HG03045 (cell line): Measurements from ENCODE around the gene MMP14.

Source experiments
- ATAC-seq: cut with Tn5 transposase; IDR thresholded peaks from one replicate; pipeline ENCODE4 v1.9.1; 2021; ENCODE audit warnings: mild to moderate bottlenecking, moderate library complexity; ENCODE audit not compliant: unreplicated experiment

The MMP14 gene

DNA sequence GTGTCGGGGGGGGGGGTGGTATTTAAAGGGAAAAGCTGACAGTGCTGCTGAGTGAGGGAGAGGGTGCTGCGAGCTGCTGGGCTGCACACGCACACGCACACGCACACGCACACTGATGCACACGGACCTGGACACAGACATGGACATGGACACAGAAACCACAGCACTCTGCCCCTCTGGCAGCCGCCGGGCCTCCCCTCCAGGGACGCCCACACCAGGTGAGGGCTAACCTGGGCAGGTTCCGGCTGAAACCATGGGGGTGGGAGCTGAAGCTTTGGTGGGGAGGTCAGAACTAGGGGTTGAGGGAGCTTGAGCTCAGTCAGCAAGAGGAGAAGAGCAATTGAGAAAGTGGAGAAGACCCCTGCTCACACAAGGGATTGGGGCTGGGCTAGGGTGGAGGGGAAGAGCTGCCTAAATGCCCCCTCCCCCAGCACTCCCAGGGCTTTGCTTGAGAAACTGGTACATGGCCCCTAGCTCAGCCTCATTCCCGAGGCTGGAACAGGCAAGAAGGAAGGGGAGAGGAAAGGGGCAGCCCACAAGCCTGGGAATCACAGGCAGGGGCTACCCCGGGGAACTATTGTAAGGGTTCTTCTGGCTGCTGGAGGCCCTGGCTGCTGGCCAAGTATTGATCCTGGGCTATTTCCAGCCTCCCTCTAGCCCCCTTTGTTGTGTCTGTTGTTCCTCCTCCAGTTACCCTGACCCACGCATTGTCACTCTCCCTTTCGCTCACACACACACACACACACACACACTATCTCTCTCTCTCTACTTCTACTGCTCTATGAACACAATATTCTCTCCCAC, 47.0 kb downstream of the MMP14 start, which contains the start of gene REM2:
Gene REM2, plus strand, starts transcription at position 50 of the 804 bp plus-strand sequence. Its CDS starts 66 bp downstream, at position 116.
- ATAC-seq, result no peak

DNA sequence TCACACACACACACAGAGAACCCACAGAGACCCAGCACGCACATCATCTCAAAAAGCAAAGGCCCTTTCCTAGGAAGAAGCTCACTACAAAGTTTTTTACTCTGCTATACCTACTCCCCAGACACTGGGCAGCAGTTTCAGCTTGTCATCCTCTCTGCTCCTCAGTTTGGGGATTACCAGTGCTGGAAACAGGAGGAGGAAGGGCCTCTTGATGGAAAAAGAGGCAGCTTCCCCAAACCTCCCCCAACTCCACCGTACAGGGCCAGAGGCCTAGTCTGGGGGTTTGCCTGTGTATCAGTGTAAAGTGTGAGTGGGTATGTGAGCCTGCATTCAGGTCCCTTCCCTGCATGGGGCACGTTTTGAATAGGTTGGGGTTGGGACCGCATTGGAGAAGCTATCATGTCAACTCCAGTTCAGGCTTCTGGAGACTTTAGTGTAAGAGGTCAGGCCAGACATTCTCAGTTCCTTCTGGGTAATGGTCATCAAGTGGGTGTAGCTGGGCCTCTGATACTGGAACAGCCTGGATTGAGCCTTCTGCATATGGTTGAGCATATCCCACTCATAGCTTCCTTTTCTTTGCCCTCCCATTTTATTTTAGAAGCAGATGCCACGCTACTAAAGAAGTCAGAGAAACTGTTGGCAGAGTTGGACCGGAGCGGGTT, 47.8 kb downstream of the MMP14 start:
- no peak for ATAC-seq

DNA sequence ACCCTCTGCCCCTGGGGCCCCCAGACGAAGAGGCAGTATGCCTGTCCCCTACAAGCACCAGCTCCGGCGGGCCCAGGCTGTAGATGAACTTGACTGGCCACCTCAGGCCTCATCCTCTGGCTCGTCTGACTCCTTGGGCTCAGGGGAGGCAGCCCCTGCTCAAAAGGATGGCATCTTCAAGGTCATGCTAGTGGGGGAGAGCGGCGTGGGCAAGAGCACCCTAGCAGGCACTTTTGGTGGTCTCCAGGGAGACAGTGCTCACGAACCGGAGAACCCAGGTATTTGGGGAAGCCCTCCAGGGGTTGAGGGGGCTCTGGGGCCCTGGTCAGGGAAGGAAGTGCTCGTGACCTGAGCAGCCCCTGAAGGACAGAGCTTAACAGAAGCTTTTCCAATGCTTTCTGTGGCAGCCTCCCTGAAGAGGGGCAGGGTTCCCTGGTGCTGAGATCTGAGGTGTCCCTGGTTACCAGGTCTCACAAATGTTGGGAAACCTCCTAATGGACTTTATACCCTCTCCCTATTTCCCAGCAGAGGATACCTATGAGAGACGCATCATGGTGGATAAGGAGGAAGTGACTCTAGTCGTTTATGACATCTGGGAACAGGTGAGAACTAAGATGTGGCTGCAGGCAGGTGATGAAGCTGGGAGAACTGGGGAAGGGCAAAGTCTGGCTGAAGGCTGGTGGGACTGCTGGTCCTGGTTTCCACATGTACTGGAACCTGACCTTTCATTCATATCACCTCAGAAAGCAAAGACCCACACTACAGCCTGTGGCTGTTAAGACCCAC, 48.5 kb downstream of the MMP14 start:
- ATAC-seq, result no peak

DNA sequence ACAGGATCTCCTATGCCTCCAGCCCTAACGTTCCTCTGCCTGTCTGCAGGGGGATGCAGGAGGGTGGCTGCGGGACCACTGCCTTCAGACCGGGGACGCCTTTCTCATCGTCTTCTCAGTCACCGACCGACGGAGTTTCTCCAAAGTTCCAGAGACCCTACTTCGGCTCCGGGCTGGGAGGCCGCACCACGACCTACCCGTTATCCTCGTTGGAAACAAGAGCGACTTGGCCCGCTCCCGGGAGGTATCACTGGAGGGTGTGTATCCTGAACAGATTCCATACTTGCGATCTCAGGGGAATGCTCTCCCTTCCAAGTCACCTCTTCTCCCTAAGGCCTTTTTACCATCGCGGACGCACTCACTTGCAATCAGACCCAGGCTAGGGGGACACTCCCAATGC, 49.6 kb downstream of the MMP14 start:
- no peak for ATAC-seq

DNA sequence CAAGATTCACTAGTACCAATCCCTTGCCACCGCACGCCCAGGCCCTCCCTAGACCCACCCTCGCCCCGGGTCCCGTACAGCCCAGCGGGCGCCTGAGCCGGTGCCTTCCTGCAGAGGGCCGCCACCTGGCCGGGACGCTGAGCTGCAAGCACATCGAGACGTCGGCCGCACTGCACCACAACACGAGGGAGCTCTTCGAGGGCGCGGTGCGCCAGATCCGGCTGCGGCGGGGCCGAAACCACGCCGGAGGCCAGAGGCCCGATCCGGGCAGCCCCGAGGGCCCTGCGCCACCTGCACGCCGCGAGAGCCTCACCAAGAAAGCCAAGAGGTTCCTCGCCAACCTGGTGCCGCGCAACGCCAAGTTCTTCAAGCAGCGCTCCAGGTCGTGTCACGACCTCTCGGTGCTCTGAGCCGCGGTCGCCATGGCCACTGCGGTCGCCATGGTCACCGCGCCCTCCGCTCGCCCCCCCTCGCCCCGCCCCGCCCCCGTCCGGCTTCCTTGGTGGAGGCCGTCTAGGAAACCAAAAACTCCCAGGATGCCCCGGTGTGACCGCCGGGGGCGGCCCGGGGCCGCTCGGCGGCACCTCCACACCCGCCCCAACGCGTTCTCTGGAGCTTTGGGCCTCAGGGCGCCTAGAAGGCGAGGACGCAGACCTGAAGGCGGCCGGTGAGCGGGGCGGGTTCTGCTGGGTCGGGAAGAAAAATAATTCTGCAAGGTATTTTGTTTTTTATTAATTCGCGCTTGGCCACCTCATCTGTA, 50.3 kb downstream of the MMP14 start:
- peak; percentile 59 for ATAC-seq

DNA sequence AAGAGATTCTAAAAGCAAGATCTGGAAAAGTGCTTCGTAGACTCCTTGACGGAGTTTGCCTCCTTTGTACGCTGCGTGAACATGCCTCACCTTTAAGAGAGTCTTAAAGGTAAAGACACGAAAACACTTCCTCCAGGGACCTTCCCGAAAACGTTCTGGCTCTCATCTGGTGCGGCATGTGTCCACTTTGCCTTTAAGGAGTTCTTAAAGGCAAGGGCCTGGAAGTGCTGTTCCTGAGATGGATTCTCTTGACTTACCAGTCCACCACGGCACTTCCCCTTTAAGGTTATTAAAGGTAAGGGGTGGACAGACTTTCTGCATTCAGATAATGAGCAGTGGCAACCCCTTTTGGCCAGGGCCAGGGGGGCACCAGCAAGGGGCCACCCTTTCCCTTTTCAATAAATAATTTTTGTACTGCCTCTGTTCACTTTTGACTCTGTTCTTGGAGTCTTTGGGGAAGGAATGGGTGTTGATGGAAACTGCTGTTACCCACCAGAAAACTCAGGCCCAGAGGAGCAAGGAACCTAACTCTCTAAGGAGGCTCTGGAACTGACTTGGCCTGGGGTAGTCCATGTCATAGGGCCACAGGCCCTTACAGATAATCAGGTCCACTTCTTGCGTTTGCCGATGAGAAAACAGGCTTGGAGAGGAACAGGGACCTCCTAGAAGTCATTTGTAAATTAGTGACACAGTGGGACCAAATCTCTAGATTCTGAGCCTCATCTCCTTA, 51.0 kb downstream of the MMP14 start:
- ATAC-seq, result peak; percentile 48

DNA sequence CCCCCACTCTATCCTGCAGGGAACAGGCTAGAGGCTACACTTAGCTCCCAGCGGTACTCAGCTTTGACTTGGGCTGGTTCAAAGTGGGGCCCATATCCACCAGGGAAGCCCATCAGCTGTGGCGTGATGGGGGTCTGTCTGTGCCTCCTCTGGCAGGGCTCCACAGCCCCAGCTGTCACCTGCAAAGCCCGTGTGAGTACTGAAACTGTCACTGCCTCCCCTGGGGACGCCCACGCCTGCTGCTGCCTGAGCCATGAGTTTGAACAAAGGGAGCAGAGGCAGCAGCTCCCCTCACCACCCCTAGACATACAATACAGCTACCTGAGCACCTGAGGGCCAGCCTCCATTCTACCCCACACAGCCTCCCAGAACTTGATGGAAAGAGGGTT, 51.6 kb downstream of the MMP14 start:
- ATAC-seq, result peak; percentile 38

DNA sequence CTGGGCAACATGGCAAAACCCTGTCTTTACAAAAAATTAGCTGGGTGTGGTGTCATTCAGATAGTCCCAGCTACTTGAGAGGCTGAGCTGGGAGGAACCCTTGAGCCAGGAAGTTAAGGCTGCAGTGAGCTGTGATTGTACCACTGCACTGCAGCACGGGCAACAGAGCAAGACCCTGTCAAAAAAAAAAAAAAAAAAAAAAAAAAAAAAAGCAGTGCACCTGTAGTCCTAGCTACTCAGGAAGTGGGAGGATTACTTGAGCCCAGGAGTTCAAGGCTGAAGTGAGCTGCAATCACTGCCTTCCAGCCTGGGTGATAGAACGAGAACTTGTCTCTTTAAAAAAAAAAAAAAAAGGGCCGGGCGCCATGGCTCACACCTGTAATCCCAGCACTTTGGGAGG, 52.3 kb downstream of the MMP14 start:
- no peak for ATAC-seq

DNA sequence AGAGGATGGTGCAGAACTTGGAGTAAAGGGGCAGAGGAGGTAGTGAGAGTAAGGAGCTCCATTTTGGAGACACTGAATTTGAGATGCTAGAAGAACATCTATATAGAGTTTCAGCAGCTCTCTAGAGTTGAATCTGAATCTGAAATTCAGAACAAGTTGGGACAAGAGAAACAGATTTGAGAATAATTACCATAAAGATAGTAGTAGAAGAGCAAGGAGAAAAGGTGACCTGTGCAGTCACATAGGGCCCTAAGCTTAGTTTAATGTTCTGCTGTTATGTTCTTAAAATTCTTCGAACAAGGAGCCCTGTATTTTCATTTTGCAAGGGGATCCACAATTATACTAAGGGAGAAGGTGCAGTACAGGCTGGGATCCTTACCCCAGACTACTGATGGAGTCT, 54.0 kb downstream of the MMP14 start:
- no peak for ATAC-seq

DNA sequence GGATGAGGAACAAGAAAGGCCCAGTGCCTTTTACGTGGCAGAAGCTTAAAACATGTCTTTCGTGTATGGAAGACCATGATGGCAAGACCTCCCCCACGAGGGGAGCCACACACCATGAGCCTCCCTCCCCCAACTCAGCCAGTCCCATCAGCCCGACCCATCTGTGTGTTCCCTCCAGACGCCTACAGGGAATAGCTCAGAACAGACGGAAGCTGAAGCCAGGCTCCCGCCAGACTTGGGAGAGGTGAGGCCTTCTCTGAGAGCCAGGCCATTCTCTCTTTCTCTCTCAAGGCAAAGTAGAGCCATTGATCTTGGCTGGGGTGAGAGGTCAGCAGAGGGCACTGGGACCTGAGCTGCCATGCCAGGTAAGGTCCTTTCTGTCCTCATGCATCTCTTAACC, 56.1 kb downstream of the MMP14 start:
- no peak for ATAC-seq

DNA sequence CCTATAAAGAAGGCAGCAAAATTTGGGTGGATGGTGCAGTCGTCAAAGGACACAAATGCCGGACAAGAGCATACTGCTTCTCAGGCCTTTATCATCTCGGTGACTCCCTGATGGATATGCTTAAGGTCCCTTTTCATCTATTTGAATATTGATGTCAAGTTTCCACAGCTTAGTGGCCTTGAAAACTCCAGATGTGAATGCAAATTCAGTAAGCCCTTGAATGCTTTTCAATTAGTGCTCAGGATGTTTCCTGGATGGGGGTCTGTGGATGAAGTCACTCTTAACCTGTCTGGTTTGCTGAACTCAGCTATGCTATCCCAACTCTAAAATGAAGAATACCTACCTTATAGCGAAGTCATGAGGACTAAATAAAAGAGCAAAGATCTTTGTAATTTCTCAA, 57.3 kb downstream of the MMP14 start:
- ATAC-seq, result no peak

DNA sequence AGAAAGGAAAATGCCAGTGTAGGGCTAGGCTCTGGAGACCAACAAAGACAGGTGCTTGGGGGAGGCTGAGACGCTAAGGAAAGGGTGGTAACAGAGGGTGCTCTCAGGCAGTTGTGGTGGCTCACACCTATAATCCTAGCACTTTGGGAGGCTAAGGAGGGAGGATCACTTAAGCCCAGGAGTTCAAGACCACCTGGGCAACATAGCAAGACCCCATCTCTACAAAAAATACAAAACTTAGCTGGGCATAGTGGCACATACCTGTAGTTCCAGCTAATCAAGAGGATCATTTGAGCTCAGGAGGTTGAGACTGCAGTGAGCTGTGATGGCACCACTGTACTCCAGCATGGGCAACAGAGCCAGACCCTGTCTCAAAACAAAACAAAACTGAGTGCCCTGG, 59.0 kb downstream of the MMP14 start:
- no peak for ATAC-seq

DNA sequence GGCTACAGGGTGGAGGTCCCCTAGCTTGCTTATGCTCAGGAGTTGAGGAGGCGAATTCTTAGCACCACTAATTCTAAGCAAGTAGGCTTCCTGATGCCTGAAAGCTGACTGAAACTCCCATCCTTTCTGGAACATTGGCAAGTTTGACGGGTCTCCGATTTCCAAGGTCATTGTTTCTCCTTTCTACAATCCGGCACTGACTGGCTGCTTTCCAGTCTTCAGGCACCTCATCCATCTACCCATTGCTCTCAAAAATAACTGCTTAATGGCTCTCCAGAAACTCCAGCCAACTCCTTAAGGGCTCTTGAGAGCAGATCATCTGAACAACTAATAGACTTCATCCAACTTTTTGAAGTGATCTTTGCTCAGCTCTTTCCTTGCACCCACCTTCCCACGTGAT, 60.0 kb downstream of the MMP14 start:
- ATAC-seq, result no peak

DNA sequence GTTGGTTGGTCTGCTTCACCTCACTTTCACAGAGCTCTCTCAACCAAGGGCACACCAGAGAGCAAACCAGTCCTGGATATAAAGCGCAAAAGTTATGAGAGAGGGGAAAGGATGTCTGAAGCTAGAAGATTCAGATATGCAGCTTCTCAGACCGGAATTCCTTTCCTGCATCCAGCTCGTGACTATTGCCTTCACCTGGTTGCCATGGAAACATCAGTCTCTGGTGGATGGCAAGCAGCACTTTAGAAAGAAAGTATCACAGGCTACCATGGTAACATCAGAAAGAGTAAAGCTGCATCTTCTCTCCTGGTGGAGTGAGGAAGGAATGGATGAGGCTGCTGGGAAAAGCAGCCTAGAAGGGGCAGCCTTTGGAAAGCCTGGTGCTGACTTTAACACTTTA, 60.4 kb downstream of the MMP14 start:
- no peak for ATAC-seq

DNA sequence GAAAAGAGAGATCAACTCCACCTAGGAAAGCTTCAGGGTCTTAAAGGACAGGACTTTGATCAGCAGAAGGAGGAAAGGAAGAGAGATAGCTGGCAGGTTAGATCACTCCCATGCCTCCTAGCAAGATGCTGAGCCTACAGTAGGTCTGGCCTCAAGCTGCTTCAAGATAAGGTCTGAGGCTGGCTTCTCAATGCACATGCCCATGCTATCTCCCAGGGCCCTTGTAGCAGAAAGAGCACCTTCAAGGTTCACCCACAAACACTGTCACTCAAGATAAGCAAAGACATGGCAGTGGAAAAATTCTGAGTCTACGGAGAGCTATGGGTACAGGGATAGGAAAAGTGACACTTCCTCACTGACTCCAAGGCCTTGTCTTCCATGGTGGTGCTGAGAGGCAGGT, 61.0 kb downstream of the MMP14 start:
- ATAC-seq, result no peak
